Measurements from ENCODE around the gene PALD1.

- TF ChIP-seq, protein P1, sequence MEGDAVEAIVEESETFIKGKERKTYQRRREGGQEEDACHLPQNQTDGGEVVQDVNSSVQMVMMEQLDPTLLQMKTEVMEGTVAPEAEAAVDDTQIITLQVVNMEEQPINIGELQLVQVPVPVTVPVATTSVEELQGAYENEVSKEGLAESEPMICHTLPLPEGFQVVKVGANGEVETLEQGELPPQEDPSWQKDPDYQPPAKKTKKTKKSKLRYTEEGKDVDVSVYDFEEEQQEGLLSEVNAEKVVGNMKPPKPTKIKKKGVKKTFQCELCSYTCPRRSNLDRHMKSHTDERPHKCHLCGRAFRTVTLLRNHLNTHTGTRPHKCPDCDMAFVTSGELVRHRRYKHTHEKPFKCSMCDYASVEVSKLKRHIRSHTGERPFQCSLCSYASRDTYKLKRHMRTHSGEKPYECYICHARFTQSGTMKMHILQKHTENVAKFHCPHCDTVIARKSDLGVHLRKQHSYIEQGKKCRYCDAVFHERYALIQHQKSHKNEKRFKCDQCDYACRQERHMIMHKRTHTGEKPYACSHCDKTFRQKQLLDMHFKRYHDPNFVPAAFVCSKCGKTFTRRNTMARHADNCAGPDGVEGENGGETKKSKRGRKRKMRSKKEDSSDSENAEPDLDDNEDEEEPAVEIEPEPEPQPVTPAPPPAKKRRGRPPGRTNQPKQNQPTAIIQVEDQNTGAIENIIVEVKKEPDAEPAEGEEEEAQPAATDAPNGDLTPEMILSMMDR (IDR thresholded peaks at IDR 0.05): no peak
- no peak for TF ChIP-seq POLR2A (IDR thresholded peaks at IDR 0.05)
Measured at GRCh38 chr10:70599319-70599718, 120.8 kb downstream of the PALD1 start.

All from right lobe of liver (tissue), 4 donors.